GM12872 (cell line): ENCODE measurements around the gene PRMT1.

Source experiments
- TF ChIP-seq, protein P1 (sequence below): IDR thresholded peaks from 3 replicates; pipeline ENCODE4 v1.5.1; 2011; ENCODE audit warnings: low read depth, mild to moderate bottlenecking, low read length, moderate library complexity; ENCODE audit not compliant: insufficient read depth

PRMT1 gene

DNA sequence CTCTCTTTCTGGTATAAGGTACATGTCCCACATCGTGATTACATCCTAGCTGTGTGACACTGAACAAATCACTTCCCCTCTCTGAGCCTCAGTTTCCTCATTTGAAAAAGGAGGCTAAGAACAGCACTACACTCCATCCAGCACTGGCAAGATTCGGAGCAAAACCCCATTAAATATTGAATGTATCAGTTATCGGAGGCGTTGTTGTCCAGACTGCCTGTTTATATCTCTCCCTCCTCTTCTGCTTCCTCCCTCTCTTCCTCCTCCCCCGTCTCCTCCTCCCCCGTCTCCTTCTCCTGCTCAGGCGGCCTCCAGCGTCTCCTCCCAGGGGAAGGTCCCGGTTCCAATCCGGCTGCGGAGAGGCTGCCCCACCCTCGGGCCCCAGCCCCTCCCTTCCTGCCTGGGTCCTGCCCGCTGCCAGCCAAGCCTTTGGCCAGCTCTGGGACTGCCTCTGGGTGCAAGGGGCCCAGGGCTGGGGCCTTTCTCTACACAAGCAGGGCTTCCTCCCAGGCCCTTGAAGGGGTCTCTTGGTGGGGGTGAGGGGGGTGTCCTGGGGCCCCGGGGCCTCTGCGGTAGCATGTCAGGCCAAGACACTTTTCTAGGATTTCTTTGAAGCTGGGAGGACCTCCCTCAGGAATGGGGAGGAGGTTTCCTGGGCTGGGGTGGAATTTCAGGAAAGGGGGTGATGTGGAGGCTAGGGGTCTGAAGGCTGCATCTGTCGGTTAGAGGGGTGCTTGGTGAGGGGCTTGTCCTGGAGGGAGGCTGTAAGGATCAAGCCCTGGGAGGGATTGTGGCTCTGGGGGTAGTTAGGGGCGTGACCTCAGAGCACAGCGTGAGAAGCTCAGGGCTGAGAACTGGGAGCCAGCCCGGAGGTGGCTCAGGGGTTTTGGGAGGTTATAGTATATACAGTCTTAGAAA is 39.0 kb upstream of the PRMT1 start:
- TF ChIP-seq, protein P1, sequence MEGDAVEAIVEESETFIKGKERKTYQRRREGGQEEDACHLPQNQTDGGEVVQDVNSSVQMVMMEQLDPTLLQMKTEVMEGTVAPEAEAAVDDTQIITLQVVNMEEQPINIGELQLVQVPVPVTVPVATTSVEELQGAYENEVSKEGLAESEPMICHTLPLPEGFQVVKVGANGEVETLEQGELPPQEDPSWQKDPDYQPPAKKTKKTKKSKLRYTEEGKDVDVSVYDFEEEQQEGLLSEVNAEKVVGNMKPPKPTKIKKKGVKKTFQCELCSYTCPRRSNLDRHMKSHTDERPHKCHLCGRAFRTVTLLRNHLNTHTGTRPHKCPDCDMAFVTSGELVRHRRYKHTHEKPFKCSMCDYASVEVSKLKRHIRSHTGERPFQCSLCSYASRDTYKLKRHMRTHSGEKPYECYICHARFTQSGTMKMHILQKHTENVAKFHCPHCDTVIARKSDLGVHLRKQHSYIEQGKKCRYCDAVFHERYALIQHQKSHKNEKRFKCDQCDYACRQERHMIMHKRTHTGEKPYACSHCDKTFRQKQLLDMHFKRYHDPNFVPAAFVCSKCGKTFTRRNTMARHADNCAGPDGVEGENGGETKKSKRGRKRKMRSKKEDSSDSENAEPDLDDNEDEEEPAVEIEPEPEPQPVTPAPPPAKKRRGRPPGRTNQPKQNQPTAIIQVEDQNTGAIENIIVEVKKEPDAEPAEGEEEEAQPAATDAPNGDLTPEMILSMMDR = no peak

DNA sequence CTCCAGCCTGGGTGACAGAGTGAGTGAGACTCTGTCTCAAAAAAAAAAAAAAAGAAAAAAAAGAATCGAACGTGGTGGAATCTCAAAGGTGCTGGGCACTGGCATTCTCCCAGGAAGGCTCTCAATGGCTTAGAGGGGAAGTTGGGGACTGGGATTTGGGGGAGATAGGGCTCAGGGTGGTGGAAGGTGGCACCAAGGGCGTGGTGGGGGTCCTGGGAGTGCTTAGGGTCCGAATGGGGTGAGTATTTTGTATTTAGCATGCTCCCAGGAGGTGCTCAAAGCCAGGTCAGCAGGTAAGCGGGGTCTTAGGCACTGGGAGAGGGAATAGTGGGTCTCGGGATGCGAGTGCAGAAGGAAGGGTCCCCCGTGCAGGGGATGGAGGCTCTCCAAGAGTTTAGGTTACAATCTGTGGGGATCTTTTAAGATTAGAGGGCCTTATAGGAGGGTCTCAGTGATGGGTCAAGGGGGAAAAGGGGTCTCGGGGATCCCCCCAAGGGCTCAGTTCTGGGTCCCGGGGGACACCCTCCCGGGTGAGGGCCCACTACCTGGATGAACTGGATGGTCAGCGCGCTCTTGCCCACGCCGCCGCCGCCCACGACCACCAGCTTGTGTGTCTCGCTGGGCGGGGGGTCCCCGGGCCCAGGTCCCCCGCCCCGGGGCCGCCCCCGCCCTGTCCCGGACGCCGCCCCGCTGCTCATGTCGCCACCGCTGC is 37.5 kb upstream of the PRMT1 start:
- TF ChIP-seq, protein P1 = no peak

DNA sequence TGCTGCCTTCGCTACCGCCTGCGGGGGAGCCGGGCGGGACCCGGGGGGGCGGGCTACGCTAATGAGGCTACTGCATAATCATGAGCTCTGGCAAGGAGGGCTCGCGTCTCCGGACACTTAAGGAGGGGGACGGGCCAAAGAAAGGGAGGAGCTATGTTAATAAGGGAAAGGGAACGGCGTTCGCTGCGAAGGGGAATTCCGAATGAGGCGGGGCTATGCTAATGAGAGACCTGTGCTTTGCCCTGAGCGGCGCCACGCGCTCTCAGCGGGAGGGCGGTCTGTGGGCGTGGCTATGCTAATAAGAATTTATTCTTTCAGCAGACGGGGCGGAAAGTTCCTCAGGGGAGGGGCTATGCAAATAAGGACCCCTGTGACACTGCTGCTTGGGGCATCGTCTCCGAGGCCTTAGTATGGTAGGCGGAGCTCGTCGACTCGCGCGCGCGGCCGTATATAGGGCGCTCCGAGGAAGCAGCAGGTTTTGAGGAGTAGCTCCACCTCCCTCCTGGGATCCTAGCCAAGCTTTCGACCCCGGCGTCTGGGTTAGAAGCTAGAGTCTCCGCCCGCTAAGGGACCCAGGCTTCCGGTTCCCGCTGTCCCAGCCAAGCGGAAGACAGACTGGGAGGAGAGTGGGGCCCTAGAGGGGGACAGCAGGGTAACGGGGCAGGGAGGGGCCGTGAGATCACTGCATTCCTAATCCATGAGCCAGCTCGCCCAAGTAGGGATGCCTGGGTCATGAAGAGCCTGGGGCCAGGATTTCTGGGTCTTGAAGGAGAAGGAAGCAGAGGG is 36.8 kb upstream of the PRMT1 start, which contains the start of gene RRAS:
TSS of gene RRAS (minus strand) at position 31 of the 786 bp plus-strand sequence. CDS start 45 bp downstream, outside the sequence.
- TF ChIP-seq, protein P1 = no peak

DNA sequence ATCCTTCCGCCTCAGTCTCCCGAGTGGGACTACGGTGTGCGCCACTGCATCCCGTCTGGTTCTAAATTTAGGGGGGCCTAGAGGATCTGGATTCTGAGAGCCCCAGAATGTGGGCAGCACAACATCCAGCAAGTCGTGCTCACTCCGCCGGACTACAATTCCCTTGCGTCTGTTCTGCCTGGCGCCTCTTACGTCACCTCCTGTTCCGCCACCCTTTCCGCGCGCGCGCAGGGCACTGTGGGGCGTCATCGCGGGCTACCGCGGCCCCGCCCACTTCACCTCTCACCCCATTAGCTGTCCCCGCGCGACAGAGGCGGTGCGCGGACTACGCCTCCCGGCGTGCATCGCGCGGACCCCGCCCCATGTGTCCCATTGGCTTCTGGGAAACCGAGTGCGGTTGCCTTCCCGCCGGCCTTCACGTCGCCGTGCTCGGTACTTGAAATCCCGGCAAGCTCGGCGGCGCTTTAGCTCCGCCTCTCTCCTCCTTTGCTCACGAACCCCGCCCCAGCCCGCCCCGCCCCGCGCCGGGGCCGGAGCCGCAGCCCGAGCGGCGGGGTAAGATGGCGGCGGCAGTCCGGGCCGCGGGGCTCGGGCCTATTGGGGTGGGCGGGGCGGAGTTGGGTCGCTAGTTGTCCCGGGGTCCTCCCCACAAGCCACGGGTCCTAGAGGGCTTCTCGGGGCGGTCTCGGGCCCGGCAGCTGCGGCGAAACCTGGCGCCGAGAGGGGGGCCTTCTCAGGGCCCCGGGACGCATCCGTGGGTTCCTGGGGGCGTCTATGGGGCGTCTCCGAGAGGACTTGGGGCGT is 35.2 kb upstream of the PRMT1 start, which contains the start of gene SCAF1:
TSS of gene SCAF1 (plus strand) at position 522 of the 804 bp plus-strand sequence. CDS start 2,818 bp downstream, outside the sequence.
- TF ChIP-seq, protein P1 = no peak

DNA sequence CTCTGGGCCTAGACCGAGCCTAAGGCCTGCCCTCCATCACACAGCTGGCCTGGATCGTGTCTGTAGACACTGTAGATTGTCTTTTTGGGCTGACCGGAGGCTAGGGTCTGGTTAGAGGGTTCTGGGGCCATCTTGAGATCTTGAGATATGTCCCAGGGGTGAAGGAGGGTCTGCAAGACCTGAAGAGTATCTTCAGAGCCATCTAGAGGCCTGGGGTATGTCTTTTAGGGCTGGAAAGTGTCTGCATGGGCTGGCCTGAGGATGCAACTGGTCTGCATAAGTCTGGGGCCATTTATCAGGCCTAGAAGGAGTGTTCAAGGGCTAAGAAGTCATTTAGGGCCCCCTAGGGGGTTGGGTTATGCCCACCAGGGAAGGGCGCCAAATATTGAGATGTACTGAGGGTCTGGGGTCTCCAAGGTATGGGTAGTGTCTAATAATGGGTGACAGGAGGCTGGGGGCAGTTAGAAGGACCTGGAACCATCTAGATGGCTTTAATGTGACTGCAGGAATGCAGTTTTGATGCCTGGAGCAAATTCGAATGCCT is 34.5 kb upstream of the PRMT1 start:
- TF ChIP-seq, protein P1 = no peak

DNA sequence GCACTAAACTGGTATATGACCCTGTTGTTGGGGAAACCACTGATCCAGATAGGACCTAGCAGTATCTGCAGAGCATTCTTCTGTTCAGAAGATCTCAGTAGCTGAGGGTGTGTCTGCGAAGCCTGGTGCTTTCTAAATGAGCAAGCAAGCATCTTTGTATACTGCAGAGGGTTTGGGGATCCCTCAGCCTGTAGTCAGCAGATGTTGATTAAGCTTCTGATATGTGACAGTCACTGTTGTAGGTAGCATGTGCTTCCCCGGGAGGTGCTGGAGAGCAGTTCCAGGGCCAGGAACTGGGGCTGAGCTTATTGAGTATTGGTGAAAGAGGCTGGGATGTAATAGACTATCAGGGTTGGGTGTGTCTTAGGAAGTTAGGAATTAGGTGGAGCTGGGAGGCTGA is 33.6 kb upstream of the PRMT1 start:
- TF ChIP-seq, protein P1 = no peak
